ENCODE data around the gene EIF3B.
"Not testable (repeated sequence)": the region's sequence is repeated elsewhere in the genome, so short reads cannot be mapped to it uniquely, and the experiment has no call there.

The EIF3B gene

DNA sequence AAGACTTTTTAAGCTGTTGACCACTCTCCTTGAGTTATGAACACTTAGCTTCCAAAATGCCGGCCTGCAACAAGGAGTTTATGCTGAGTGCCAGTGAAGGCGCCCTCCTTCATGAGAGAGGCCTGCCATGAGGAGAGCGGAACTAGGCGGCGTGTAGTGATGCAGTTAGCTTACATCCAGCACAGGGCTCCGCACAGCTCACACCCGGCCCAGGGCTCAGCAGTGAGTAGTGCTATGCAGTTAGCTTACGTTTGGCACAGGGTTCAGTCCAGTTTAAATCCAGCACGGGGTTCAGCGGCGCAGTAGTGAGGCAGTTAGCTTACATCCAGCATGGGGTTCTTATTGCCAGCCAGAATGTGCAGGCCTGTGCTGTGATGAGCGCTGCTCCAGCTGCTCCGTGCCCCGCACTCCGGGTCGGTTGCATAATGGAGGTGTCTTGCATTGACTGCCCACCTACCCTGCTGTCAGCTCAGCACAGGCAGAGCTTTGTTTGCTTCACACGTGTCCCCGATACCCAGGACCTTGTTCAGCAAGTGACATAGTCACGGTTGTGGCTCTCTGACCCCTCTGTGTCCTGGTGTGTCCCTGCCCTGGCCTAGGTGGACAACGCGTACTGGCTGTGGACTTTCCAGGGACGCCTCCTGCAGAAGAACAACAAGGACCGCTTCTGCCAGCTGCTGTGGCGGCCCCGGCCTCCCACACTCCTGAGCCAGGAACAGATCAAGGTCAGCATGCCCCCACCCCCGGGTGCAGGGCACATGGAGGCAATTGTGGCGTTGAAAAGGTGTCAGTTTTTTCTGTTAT, 21.9 kb downstream of the EIF3B start:
- no peak for DNase-seq (ENCODE audit: low read depth)

DNA sequence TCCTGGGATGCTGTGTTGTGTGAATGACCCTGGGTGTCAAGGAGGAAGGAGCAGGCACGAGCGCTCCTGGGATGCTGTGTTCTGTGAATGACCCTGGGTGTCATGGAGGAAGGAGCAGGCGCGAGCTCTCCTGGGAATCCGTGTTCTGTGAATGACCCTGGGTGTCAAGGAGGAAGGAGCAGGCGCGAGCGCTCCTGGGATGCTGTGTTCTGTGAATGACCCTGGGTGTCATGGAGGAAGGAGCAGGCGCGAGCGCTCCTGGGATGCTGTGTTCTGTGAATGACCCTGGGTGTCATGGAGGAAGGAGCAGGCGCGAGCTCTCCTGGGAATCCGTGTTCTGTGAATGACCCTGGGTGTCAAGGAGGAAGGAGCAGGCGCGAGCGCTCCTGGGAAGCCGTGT, 22.9 kb downstream of the EIF3B start:
- not testable (repeated sequence) for DNase-seq (ENCODE audit: low read depth)

DNA sequence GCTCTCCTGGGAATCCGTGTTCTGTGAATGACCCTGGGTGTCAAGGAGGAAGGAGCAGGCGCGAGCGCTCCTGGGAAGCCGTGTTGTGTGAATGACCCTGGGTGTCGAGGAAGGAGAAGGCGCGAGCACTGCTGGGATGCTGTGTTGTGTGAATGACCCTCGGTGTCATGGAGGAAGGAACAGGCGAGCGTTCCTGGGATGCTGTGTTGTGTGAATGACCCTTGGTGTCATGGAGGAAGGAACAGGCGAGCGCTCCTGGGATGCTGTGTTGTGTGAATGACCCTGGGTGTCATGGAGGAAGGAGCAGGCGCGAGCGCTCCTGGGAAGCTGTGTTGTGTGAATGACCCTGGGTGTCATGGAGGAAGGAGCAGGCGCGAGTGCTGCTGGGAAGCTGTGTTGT, 23.5 kb downstream of the EIF3B start:
- DNase-seq (ENCODE audit: low read depth), result not testable (repeated sequence)

DNA sequence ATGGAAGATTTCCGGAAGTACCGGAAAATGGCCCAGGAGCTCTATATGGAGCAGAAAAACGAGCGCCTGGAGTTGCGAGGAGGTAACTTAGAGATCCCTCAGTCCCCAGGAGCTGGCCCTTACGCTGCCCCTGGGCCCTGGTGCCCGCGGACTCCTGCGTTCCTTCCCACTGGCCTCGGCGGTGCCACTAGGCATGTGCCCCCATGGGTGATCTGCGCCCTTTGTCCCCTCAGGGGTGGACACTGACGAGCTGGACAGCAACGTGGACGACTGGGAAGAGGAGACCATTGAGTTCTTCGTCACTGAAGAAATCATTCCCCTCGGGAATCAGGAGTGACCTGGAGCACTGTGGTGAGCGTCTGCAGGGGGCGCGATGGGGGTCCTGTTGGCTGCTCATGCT, 24.5 kb downstream of the EIF3B start:
- no peak for DNase-seq (ENCODE audit: low read depth)

DNA sequence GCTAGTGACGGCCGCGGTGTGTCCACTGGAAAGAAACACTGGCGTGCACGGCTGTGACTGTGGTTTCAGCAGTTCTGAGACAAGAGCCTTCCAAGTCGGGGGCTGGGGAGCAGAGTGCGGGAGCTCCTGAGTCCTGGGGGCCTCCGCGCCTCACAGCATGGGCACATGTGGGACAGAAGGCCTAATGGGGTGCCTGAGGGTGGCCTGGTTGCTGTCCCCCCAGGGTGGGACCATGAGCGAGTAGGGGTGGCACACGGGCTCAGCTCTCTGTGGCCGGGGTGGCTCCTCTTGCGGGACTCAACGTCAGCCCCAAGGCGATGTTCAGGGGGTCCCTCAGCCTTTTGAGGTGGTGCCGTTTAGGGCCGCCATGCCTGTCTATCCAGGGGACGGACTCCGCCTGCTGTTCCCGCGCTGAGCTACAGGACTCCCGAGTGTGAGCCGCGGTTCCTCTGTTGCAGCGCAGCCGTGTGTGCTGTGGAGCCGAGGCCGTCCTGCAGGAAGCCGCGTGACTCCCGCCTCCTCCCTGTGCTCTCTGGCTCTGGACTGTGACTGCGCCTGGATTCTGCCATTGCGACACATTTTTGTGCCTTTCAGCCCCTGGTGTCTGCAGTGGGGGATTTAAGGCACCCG, 25.3 kb downstream of the EIF3B start:
- DNase-seq (ENCODE audit: low read depth), result no peak

DNA sequence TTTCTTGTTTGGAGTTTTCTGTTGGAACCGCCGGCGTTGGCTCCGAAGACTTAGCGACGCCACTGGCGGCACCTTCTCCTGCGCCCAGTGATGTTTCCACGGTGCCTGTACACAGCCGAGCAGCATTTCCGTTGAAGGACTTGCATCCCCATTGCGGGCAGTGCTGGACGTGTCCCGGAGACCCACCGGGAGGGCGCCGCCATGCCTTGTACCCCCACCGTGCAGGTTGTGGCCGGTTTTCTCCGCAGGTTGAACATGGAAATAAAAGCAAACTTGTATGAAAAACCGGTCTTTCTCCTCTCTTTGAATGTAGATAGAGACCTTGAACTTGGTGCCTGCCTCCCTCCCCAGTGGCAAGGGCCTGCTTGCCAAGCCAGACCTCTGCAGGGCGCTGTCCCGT, 25.8 kb downstream of the EIF3B start:
- DNase-seq (ENCODE audit: low read depth), result no peak

DNA sequence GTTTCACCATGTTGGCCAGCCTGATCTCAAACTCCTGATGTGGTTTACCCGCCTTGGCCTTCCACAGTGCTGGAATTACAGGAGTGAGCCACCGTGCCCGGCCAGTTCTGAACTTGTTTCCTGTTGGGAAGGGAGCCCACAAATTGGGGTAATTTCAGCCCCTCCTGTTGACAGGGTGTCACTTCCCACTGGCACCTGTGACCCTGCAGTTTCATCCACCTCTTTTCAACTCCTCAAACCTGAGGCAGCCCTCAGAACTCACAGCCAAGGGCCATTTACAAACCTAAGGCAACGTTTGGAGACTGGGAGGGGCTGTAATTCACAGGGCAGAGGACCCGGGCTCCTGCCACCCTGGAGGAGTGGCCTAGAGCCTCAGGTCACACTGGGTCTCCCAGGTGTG, 26.6 kb downstream of the EIF3B start:
- no peak for DNase-seq (ENCODE audit: low read depth)

DNA sequence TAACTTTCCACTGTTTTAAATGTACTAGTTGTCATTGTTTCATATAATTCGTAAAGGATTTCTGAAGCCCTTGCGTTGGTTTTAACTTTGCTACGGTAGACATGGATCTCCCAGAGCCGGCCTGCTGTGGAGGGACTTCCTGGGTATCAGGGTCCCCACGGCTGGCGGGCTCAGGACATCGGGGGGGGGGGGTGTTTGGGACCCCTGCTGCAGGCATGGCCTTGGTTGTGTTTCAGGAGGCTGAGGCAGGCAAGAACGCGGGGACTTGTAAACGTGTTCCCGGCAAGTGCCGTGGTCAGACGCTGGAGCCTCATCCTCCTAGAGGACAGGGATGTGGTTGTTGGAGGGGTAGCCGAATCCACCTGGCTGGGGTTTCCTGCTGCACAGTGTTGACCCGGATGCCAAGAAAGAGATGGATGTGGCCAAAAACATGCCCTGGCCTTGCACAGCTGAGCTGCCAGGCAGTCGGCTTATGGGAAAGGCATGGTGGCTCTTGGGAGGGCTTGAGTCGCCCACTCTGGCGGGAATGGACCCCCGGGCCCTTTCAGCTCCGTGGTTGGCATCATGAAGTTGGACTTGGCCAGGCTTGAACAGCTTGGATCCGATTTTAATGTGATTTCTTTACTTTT, 27.4 kb downstream of the EIF3B start:
- DNase-seq (ENCODE audit: low read depth), result no peak

DNA sequence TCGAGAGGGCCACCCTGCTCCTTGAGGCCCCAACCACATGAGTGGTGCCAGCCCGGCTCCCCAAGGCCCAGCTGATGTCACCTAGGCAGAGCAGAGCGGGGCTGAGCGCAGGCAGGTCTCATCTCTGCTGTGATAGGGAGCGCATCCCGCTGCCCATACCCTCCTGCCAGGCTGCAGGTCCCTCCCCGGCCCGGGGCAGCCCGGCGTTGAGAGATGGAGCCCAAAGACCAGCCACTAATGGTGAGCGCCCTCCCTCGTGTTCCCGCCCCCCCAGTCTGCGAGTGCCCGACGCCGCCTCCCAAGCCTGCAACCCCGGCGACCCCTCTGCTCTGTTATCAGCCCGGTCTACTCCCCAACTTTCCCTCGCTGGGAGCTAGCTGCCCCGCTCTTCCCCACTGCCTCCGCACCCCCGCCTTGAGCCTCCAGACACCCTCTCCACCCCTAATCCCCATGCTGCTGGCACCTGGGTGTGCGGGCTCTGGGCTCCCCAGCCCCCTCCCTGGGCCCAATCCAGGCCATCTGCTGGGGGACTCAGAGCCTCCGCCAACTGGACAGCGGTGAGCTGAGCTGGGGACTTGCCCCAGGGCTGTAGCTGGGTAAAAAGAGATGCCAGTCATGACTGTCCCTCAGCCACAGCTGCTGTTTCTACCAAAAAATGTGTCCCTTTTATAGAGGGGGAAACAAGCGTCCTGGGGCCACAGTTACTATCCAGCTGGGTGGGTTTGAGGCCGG, 29.1 kb downstream of the EIF3B start:
- no peak for DNase-seq (ENCODE audit: low read depth)

DNA sequence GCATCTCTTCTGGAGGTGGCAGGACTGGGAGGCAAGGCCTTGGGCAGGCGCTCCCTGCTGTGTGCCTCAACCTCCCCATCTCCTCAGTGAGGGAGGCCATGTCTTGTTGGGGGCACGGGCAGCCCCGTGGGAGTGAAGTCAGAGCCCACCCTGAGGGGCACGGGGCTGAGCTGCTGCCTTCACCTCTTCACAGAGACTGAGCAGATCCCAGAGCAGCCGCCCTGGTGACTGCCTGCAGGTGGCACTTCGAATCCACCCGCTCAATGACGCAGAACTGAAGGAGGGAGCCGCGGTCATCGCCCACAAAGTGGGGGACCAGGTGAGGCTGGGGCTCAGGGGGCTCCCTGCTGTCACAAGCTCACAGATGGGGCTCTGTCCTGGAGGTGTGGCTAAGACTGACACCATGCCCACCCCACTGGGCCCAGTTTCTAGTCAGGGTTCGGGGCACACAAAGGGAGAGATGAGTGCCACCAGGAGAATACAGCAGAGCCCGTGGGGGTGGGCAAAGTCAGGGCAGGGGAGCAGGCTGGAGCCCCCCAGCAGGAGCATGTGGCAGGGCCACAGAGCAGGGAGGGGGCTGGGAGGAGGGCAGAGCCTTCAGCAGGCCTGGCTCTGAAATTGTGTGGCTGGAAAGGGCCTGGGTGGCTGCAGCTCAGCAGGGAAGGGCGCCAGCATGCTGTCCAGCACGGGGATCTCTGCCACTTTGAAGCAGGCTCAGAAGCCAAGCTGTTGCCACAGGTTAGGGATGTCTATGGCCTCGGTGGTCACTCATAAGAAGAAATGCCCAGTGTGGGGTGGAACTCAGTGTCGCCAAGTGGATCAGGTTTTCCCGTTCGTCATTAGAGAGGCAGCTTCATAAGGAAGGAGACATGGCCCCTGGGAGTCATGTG, 30.0 kb downstream of the EIF3B start:
- no peak for DNase-seq (ENCODE audit: low read depth)

DNA sequence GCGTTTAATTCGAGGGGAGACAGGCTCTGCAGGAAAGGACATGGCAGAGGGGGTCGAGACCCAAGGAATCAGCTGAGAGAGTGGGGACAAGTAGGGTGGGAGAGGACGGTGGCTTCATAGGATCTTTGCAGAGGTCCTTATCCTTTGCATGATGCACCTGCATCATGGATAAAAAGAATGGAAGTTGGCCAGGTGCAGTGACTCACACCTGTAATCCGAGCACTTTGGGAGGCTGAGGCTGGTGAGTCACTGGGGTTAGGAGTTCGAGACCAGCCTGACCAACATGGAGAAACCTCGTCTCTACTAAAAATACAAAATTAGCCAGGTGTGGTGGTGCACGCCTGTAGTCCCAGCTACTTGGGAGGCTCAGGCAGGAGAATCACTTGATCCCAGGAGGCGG, 31.5 kb downstream of the EIF3B start:
- DNase-seq (ENCODE audit: low read depth), result not testable (repeated sequence)

DNA sequence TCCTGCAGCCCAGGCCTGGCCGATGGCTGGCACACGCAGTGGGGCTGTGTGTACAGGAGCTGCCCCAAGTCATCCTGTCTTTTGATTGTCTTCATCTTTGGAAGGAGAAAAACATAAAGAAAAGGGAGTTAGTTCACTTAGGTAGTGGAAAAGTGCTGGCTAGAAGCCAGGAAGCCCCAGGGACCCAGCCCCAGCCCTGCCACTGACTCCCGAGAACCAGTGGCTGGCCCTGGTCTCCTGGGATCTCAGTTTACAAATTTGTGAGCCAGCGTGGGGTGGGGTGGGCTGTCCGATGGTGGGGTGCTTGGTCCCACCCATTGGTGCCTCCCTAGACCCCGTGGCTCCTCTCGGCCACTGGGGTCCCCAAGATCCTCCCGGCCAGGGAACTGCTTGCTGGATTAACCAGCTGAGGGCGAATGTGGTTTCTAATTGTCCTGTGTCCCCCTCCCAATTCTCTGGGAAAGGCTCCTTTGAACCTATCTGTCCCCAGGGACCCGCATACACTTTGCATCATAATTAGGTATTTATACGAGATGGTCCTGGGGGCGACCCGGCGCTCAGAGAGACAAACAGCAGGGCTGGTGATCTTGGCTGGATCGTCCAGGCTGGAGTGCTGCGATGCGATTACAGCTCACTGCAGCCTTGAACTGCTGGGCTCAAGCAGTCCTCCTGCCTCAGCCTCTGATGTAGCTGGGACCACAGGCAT, 32.5 kb downstream of the EIF3B start:
- DNase-seq (ENCODE audit: low read depth), result no peak

DNA sequence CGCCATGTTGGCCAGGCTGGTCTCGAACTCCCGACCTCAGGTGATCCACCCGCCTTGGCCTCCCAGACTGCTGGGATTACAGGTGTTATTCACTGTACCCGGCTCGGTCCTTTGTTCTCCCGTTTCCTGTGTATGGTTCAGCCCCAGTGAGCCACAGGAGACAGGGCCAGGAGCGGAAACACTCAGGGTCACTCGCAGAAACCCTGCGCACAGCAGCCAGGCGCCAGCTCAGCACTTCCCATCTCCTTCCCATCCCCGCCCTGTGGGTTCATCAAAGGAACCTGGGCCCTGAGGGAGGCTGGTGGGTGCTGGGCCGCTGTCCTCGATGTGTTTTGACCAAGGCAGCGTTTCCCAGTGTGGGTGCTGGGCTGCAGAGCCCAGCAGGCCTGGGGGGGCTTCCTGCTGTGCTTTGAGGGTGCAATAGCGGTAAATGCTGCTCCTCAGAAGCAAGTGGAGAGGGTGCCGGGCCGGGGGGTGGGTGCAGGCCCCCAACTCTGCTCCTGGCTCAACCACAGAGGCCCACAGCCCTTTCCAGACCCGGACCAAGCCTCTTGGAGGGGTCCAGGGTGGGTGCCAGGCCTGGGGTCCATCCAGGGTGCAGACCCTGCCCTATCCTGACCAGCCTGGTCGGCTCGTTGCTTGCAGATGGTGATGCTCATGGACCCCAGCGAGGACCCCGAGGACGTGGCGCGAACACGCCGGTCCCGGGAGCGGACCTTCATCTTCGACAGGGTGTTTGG, 33.4 kb downstream of the EIF3B start:
- no peak for DNase-seq (ENCODE audit: low read depth)

DNA sequence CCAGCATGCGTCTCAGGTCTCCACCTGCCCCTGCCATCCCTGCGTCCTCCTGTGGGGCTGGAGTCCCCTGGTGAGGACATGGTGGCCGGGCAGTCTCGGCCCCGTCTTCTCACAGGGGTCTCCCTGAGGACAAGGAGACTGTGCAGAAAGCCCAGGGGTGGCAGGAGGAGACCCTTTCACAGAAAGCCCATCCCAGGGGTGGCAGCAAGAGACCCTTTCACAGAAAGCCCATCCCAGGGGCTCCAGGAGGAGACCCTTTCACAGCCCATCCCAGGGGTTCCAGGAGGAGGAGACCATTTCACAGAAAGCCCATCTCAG, 34.0 kb downstream of the EIF3B start:
- DNase-seq (ENCODE audit: low read depth), result no peak

DNA sequence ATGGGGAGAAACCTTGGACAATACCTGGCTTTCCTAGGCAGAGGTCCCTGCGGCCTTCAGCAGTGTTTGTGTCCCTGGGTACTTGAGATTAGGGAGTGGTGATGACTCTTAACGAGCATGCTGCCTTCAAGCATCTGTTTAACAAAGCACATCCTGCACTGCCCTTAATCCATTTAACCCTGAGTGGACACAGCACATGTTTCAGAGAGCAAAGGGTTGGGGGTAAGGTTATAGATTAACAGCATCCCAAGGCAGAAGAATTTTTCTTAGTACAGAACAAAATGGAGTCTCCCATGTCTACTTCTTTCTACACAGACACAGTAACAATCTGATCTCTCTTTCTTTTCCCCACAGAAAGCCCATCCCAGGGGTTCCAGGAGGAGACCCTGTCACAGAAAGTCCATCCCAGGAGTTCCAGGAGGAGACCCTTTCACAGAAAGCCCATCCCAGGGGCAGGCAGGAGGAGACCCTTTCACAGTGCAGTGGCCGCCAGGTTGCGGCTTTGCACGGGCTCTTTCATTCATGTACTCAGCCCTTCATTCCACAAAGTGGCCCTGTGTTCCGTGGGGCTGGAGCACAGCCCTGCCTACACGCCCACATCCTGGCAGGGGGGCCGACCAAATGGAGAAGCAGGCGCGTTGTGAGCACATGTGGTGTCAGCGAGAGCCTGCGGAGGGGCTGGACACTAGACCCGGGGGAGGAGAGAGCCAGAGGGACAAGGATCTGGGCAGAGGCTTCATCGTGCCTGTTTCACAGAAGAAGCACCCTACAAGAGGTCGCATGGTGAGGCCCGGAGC, 35.6 kb downstream of the EIF3B start:
- DNase-seq (ENCODE audit: low read depth), result not testable (repeated sequence)

DNA sequence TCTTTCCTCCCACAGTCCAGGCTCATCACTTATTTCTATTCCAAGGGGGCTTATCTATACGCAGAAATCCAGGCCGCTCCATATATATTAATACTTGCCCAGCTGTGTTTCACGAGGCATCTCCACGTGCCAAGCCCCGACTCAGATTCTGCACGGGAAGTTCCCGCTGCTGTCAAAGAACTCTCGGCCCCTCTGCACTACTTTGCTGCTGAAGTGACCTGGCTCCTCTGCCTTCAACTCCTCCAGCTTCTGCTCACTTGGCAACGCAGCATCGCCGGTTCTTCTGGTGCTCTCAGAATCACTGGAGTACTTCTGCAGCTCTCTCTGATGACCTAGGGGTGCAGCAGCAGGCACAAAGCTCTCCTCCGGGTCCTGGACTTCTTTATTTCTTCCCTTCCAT, 39.1 kb downstream of the EIF3B start:
- no peak for DNase-seq (ENCODE audit: low read depth)

DNA sequence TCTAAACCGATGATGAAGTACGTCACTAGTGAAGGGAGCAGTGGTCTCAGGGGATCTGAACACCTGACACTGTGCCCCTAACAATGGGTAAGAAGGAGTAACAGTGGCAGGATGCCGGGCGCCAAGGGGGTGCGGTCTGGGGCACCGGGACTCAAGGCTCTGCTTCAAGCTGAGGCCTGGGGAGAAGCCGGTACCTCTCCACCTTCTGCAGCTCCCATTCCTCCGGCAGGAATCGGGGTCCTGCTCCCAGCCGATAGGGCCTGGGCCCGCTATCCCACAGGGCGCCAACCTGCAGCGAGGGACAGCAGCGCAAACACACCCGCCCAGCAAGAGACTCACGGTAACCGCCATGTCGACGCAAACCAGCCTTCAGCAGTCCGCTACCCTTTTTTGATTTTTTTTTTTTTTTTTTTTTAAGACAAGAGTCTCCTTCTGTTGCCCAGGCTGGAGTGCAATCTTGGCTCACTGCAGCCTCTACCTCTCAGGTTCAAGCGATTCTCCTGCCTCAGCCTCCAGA, 40.0 kb downstream of the EIF3B start:
- no peak for DNase-seq (ENCODE audit: low read depth)

DNA sequence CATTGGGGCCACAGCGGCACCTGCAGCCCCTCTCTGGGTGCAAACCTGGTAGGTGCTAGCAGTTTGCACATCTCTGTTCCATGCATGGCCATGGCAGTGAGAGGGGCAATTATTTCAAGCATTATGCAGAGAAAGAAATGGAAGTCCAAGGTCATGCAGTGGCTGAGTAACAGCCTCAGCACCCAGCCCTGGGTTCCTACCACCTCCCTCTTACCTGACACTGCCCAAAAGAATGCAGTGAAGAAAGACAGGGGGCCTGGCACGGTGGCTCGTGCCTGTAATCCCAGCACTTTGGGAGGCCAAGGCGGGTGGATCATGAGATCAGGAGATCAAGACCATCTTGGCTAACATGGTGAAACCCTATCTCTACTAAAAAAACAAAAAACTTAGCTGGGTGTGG, 43.9 kb downstream of the EIF3B start:
- no peak for DNase-seq (ENCODE audit: low read depth)

DNA sequence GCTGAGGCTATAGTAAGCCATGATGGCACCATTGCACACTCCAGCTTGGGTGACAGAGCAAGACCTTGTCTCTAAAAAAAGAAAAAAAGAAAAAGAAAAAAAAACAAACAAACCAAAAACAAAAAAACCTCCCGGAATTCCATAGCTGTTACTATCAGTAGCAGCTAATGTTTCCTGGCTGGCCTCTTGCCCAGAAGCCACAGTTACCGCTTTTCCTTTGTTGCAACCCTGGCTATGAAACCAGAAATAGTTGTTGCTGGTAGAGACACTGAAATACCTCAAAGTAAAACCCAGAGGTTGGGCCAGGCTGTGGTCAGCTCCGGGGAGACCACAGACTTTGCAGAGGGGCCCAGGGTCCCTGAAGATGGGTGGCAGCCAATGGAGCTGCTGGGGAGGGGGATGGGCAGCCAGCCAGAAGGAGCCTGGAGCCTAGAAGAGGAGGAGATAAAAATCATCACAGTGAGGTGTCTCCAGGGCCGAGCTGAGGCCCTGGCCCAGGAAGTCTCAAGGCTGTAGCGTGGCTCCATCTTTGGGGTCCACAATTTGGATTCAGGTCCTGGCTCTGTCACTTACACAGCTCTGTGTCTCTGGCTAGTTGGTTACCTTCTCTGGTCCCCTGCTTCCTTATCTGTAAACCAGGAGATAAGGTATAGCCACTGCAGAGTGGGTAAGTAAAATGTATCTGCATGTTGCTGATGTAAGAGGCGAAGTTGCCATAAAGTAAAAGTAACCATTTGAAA, 45.4 kb downstream of the EIF3B start:
- peak; percentile 92 for DNase-seq (ENCODE audit: low read depth)
